Measurements from ENCODE around the gene HUWE1. TPM values are rescaled to one million over a fixed set of nuclear protein-coding genes. Genes with fewer than 3 reads are reported as not detected.
A peak's percentile ranks its signal among the peaks of the same experiment; 100 is the strongest.

The HUWE1 gene
- total RNA-seq, 1 experiment from 2014 or later: 274 TPM

- BruUV-seq (replicated peaks): no TSS peak
These were observed 1.8 kb upstream of the HUWE1 start for GRCh38 chrX:53688300-53688699.

DNA sequence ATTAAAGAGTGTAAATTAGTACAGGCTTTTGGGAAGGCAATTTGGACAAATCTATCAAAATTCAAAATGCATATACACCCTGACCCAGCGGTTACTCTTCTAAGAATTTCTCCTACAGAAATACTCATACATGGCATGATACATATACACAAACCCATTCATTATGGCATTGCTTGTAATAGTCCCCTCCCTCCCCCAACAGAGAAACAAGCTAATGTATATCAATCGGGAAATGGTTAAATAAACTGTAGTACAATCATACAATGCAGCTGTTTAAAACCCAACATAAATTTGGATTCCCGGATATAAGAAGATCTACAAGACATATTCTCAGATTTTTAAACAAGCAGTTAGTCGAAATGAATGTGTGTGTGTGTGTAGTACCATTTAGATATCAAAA, 808 bp downstream of the HUWE1 start:
- Mint-ChIP-seq H3K27me3 (ENCODE audit: insufficient read depth, unreplicated experiment) (peaks cover 40% of the 10 kb centered on the region), H3K4me3 (ENCODE audit: unreplicated experiment) (peak overlapping the region; percentile 71), H3K27ac (ENCODE audit: low read depth, unreplicated experiment) (peak overlapping the region; percentile 73), H3K9me3 (ENCODE audit: unreplicated experiment) (no peaks in the 10 kb centered on the region), H3K36me3 (ENCODE audit: insufficient read depth, unreplicated experiment) (peaks cover 12% of the 10 kb centered on the region), H3K4me1 (ENCODE audit: insufficient read depth, unreplicated experiment) (peaks cover 6% of the 10 kb centered on the region)
- TF ChIP-seq CTCF (IDR thresholded peaks at IDR 0.05; ENCODE audit: unreplicated experiment): no peak
- ChIA-PET CTCF (no interaction called here), POLR2A (interaction anchor here (0.6 to 1.9 kb wide), 10 partner anchors 10 to 358 kb away, joined by 3 to 11 read pairs (median 5); partner anchors contain the start of gene PHF8)
- intact Hi-C loops (cut with micrococcal nuclease): loop anchor here (2.0 kb wide), 1 partner anchor 41 kb away; no protein-coding TSS in a partner anchor
- DNase-seq (ENCODE audit: unreplicated experiment): no peak
- BruUV-seq (replicated peaks): no TSS peak

More at GRCh38 chrX:53688300-53688699, 1.8 kb upstream of the HUWE1 start:
- POLR2A ChIA-PET: no interaction called here
- no peaks in the 10 kb centered on the region for H3K4me1 Mint-ChIP-seq (ENCODE audit: insufficient read depth, unreplicated experiment)
- H3K9me3 Mint-ChIP-seq (ENCODE audit: unreplicated experiment): no peaks in the 10 kb centered on the region
- H3K4me3 Mint-ChIP-seq (ENCODE audit: unreplicated experiment): no peak overlapping the region
- H3K27me3 Mint-ChIP-seq (ENCODE audit: insufficient read depth, unreplicated experiment): peaks cover 49% of the 10 kb centered on the region
- DNase-seq (ENCODE audit: unreplicated experiment): no peak
- intact Hi-C loops (cut with micrococcal nuclease): no loop called here
- no peaks in the 10 kb centered on the region for H3K36me3 Mint-ChIP-seq (ENCODE audit: insufficient read depth, unreplicated experiment)
- no peak overlapping the region for H3K27ac Mint-ChIP-seq (ENCODE audit: low read depth, unreplicated experiment)
- no peak for TF ChIP-seq CTCF (IDR thresholded peaks at IDR 0.05; ENCODE audit: unreplicated experiment)
- CTCF ChIA-PET: no interaction called here

- H3K4me3 Mint-ChIP-seq (ENCODE audit: unreplicated experiment): peak overlapping the region; percentile 71
- no TSS peak for BruUV-seq (replicated peaks)
- peaks cover 6% of the 10 kb centered on the region for H3K4me1 Mint-ChIP-seq (ENCODE audit: insufficient read depth, unreplicated experiment)
- H3K9me3 Mint-ChIP-seq (ENCODE audit: unreplicated experiment): no peaks in the 10 kb centered on the region
- intact Hi-C loops (cut with micrococcal nuclease): loop anchor here (1.0 to 2.0 kb wide), 2 partner anchors 42 to 147 kb away; no protein-coding TSS in a partner anchor
- TF ChIP-seq CTCF (IDR thresholded peaks at IDR 0.05; ENCODE audit: unreplicated experiment): no peak
- DNase-seq (ENCODE audit: unreplicated experiment): peak; percentile 8
- CTCF ChIA-PET: interaction anchor here (0.8 to 1.1 kb wide), 2 partner anchors 13 to 147 kb away, joined by 3 read pairs; no protein-coding TSS in a partner anchor
- POLR2A ChIA-PET: interaction anchor here (0.5 to 2.6 kb wide), 21 partner anchors 11 to 496 kb away, joined by 3 to 16 read pairs (median 4); partner anchors contain the start of gene PHF8
- H3K27me3 Mint-ChIP-seq (ENCODE audit: insufficient read depth, unreplicated experiment): peaks cover 37% of the 10 kb centered on the region
- H3K36me3 Mint-ChIP-seq (ENCODE audit: insufficient read depth, unreplicated experiment): peaks cover 23% of the 10 kb centered on the region
- peak overlapping the region; percentile 73 for H3K27ac Mint-ChIP-seq (ENCODE audit: low read depth, unreplicated experiment)
These were observed 1.9 kb downstream of the HUWE1 start for GRCh38 chrX:53684415-53685192.

Measured in MCF 10A (cell line).